B cell (primary cell): ENCODE results near the gene PELI1. TPM values are rescaled to one million over a fixed set of nuclear protein-coding genes. Genes with fewer than 3 reads are reported as not detected.

Source experiments
- ATAC-seq: fragments of 200-7000 bp; cut with Tn5 transposase; one replicate; pipeline ENCODE4 v1.10.0; 2021; ENCODE audit warnings: low read depth, mild to moderate bottlenecking, moderate number of reproducible peaks, moderate library complexity
- CTCF ChIA-PET: fragments of 350-600 bp; sonication (Branson Sonifier 250); formaldehyde crosslinking; loops from one replicate; lab custom pipeline; 2021; ENCODE audit warnings: antibody characterized with exemption, inconsistent platforms; lab: Charles Lee
- POLR2A ChIA-PET: fragments of 350-600 bp; sonication (Branson Sonifier 250); formaldehyde crosslinking; loops from one replicate; lab custom pipeline; 2021; ENCODE audit warnings: antibody characterized with exemption; lab: Charles Lee
- DNase-seq: peaks from one replicate; pipeline ENCODE4 v3.0.0; 2013
- H2AFZ ChIP-seq: 2 replicates; pipeline ENCODE4 v1.6.1; 2012; ENCODE audit warnings: mild to moderate bottlenecking, low read depth, low read length; ENCODE audit not compliant: insufficient read depth, poor library complexity, severe bottlenecking
- H3K27ac ChIP-seq, 2 donors: 1 replicate in 1 of 2; 2 replicates in 1 of 2; pipeline ENCODE4 v1.5.1; 2012 to 2013; ENCODE audit warnings: low read length in 2 of 2, mild to moderate bottlenecking in 2 of 2, moderate library complexity in 1 of 2
- H3K27me3 ChIP-seq, 4 experiments: fragments of 200-600 bp in 1 of 4; sonication (generic) in 1 of 4; replicated peaks in 1 of 4; 1 replicate in 2 of 4; 2 replicates in 2 of 4; pipeline versions ENCODE4 v1.6.1 to v1.7.0; 2013 to 2016; ENCODE audit warnings: low read length in 3 of 4, mild to moderate bottlenecking in 2 of 4, mixed read lengths in 1 of 4, moderate library complexity in 1 of 4; ENCODE audit not compliant: insufficient read depth in 4 of 4, control insufficient read depth in 3 of 4; ENCODE audit errors: control extremely low read depth in 1 of 4
- H3K36me3 ChIP-seq, 2 experiments: replicated peaks in 1 of 2; 1 replicate in 1 of 2; 2 replicates in 1 of 2; pipeline versions ENCODE4 v1.6.1 to v1.7.1; 2013; ENCODE audit warnings: low read length in 1 of 2; ENCODE audit not compliant: insufficient read depth in 2 of 2, control insufficient read depth in 1 of 2; ENCODE audit errors: control extremely low read depth in 1 of 2, extremely low read depth in 1 of 2
- H3K4me1 ChIP-seq, 2 donors: fragments of 200-600 bp in 1 of 2; sonication (generic) in 1 of 2; 1 replicate in 1 of 2; 2 replicates in 1 of 2; pipeline versions ENCODE4 v1.5.1 to v1.6.1; 2013 to 2017; ENCODE audit warnings: low read length in 2 of 2; ENCODE audit not compliant: control insufficient read depth in 2 of 2, insufficient read depth in 2 of 2
- H3K4me2 ChIP-seq: replicated peaks from 2 replicates; pipeline ENCODE3; 2012; ENCODE audit warnings: mild to moderate bottlenecking, low read depth, low read length; ENCODE audit not compliant: poor library complexity, severe bottlenecking
- H3K4me3 ChIP-seq, 5 experiments: fragments of 200-600 bp in 1 of 5; sonication (generic) in 1 of 5; 1 replicate in 3 of 5; 2 replicates in 2 of 5; pipeline versions ENCODE4 v1.5.1 to v1.7.0; 2011 to 2016; ENCODE audit warnings: low read length in 4 of 5, mild to moderate bottlenecking in 4 of 5, low read depth in 2 of 5, control low read depth in 1 of 5, moderate library complexity in 1 of 5; ENCODE audit not compliant: insufficient read depth in 1 of 5; ENCODE audit errors: control extremely low read depth in 1 of 5, extremely low read depth in 1 of 5
- H3K79me2 ChIP-seq: fragments of 200-600 bp; sonication (generic); one replicate; pipeline ENCODE4 v1.6.0; 2016; ENCODE audit warnings: low read length; ENCODE audit not compliant: control insufficient read depth, insufficient read depth
- H3K9ac ChIP-seq: fragments of 200-600 bp; sonication (generic); 2 replicates; pipeline ENCODE4 v1.6.1; 2017; ENCODE audit warnings: mild to moderate bottlenecking, low read length, moderate library complexity
- H3K9me3 ChIP-seq, 3 donors: one replicate each; pipeline versions ENCODE4 v1.6.1 to v1.7.1; 2013; ENCODE audit warnings: low read length in 2 of 3; ENCODE audit not compliant: control insufficient read depth in 2 of 3, insufficient read depth in 1 of 3; ENCODE audit errors: control extremely low read depth in 1 of 3
- H4K20me1 ChIP-seq: 2 replicates; pipeline ENCODE4 v1.6.0; 2012; ENCODE audit warnings: mild to moderate bottlenecking, low read length; ENCODE audit not compliant: insufficient read depth, control insufficient read depth, poor library complexity, severe bottlenecking
- H3K27ac Mint-ChIP-seq: one replicate; pipeline ENCODE4 v1.8.0; 2021; ENCODE audit warnings: mixed read lengths
- H3K27me3 Mint-ChIP-seq: one replicate; pipeline ENCODE4 v1.8.0; 2021; ENCODE audit warnings: mixed read lengths
- H3K4me1 Mint-ChIP-seq: one replicate; pipeline ENCODE4 v1.8.0; 2021; ENCODE audit warnings: mixed read lengths
- H3K4me3 Mint-ChIP-seq: one replicate; pipeline ENCODE4 v1.8.0; 2021; ENCODE audit warnings: mixed read lengths
- H3K9me3 Mint-ChIP-seq: one replicate; pipeline ENCODE4 v1.8.0; 2022; ENCODE audit warnings: mixed read lengths; ENCODE audit not compliant: insufficient read depth
- EZH2 ChIP-seq: IDR thresholded peaks from 2 replicates; pipeline ENCODE4 v1.6.1; 2012; ENCODE audit warnings: borderline replicate concordance, low read depth, mild to moderate bottlenecking, moderate library complexity, low read length; ENCODE audit not compliant: insufficient read depth, poor library complexity, severe bottlenecking
- WGBS: methylation state at CpG from one replicate; pipeline ENCODE4 v1.1.5; 2013; ENCODE audit warnings: missing lambda C conversion rate; ENCODE audit not compliant: insufficient coverage; 5-methylcytosine and 5-hydroxymethylcytosine counted together
- intact Hi-C: fragments of 100-400 bp; cut with micrococcal nuclease; formaldehyde crosslinking; loops from one replicate; pipeline ENCODE4 v1.10.0; 2022
- polyA plus RNA-seq: library from polyadenylated mRNA; depleted of rRNA; stranded (reverse); fragments of >200 nt; gene quantifications from 2 replicates; pipeline ENCODE4 v1.2.3, GENCODE V29; 2012
- total RNA-seq, 2 donors: library from RNA; stranded (reverse); fragments of 120-200 nt in 1 of 2; gene quantifications; 1 replicate in 1 of 2; 2 replicates in 1 of 2; pipeline versions ENCODE4 v1.2.3 to v1.2.4, GENCODE V29; 2013 to 2022
- TF ChIP-seq, protein P1 (sequence below): fragments of 200-600 bp; IDR thresholded peaks from one replicate; pipeline ENCODE4 v1.8.0; 2022; ENCODE audit warnings: antibody characterized with exemption, mild to moderate bottlenecking

The PELI1 gene
- total and polyA plus RNA-seq, 2 donors (not counting 1 experiment from before 2014, with no cell fraction given): 45.3 to 115 TPM

DNA sequence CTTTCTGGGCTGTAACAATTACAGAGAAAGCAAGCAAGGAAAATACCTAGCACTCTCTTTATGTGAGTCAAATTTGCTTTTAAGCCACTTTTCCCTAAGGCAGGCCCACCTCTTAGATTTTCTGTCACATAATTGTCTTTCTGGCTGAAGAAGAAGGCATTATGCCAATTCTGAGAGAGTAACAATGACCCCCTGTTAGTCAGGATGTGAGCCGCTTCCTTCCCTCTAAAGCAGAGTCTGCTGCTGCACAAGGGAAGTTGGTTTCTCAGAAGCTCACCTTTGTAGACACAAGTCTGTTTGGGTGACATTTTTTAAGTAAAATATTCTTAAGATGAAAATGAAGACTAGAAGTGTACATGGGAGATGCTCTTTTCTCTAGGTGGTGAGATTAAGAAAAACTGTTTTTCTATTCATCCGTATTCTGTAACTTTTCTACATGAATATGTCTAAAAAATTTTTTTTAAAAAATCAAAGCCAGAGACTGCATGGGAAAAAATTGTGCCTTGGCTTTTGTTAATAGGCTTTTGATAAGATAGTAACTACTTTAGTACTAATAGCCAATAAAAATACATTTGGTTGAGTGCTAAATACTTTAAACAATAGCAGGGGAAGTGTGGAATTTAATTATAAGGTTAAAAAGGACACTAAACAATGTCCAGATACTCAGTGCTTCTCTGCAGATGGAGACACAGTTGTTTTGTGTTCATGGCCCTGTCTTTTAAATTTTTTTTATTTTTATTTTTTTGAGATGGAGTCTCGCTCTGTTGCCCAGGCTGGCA lies 91.6 kb downstream of the PELI1 start:
- H3K4me2 ChIP-seq: no peak overlapping the region
- peaks cover 10 to 12% of the 10 kb centered on the region in 2 donors for H3K4me1 ChIP-seq
- no peaks in the 10 kb centered on the region for H3K79me2 ChIP-seq
- no peaks in the 10 kb centered on the region for H3K9me3 ChIP-seq
- intact Hi-C loops: no loop called here
- H3K9ac ChIP-seq: no peak overlapping the region
- ATAC-seq (no peak), DNase-seq (no peak)
- H3K4me3 ChIP-seq: no peak overlapping the region
- WGBS: 80% methylated on average over 1 of the region's 3 CpGs
- H3K36me3 ChIP-seq: no peaks in the 10 kb centered on the region
- H3K9me3 Mint-ChIP-seq: no peaks in the 10 kb centered on the region
- H3K27ac ChIP-seq: no peak overlapping the region
- H3K27ac Mint-ChIP-seq: no peak overlapping the region
- H3K4me1 Mint-ChIP-seq: peaks cover 23% of the 10 kb centered on the region
- no peak overlapping the region for H3K4me3 Mint-ChIP-seq
- H3K27me3 ChIP-seq: no peaks in the 10 kb centered on the region
- CTCF ChIA-PET: interaction anchor here (1.8 to 13.5 kb wide), 3 partner anchors 51 to 434 kb away, joined by 4 to 612 read pairs (median 86); no protein-coding TSS in a partner anchor
- POLR2A ChIA-PET: no interaction called here
- H3K27me3 Mint-ChIP-seq: no peaks in the 10 kb centered on the region
- TF ChIP-seq EZH2: no peak
- TF ChIP-seq, protein P1, sequence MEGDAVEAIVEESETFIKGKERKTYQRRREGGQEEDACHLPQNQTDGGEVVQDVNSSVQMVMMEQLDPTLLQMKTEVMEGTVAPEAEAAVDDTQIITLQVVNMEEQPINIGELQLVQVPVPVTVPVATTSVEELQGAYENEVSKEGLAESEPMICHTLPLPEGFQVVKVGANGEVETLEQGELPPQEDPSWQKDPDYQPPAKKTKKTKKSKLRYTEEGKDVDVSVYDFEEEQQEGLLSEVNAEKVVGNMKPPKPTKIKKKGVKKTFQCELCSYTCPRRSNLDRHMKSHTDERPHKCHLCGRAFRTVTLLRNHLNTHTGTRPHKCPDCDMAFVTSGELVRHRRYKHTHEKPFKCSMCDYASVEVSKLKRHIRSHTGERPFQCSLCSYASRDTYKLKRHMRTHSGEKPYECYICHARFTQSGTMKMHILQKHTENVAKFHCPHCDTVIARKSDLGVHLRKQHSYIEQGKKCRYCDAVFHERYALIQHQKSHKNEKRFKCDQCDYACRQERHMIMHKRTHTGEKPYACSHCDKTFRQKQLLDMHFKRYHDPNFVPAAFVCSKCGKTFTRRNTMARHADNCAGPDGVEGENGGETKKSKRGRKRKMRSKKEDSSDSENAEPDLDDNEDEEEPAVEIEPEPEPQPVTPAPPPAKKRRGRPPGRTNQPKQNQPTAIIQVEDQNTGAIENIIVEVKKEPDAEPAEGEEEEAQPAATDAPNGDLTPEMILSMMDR: no peak
- peak overlapping the region; percentile 19 for H2AFZ ChIP-seq
- no peaks in the 10 kb centered on the region for H4K20me1 ChIP-seq
